HS-5 (cell line): ENCODE measurements around the gene FAM227B.
A peak's percentile ranks its signal among the peaks of the same experiment; 100 is the strongest.
"Not testable (repeated sequence)": the region's sequence is repeated elsewhere in the genome, so short reads cannot be mapped to it uniquely, and the experiment has no call there.

Source experiments
- DNase-seq: peaks from one replicate; pipeline ENCODE4 v3.0.0-alpha.2; 2012; ENCODE audit warnings: low read depth

The FAM227B gene

GRCh38 chr15:49492830-49493229, 127.8 kb downstream of the FAM227B start:
- peak; percentile 89 for DNase-seq

GRCh38 chr15:49492151-49492550, 128.5 kb downstream of the FAM227B start:
- no peak for DNase-seq

- no peak for DNase-seq
Observed at GRCh38 chr15:49490966-49491365, 129.7 kb downstream of the FAM227B start.

GRCh38 chr15:49485401-49485800, 135.2 kb downstream of the FAM227B start:
- DNase-seq: not testable (repeated sequence)

GRCh38 chr15:49478982-49479381, 141.6 kb downstream of the FAM227B start:
- not testable (repeated sequence) for DNase-seq

- not testable (repeated sequence) for DNase-seq
Observed at GRCh38 chr15:49478021-49478420, 142.6 kb downstream of the FAM227B start.

GRCh38 chr15:49473031-49473430, 147.6 kb downstream of the FAM227B start:
- no peak for DNase-seq

- no peak for DNase-seq
Observed at GRCh38 chr15:49472338-49472737, 148.3 kb downstream of the FAM227B start.

- no peak for DNase-seq
Observed at GRCh38 chr15:49471733-49472132, 148.9 kb downstream of the FAM227B start.

GRCh38 chr15:49471248-49471647, 149.4 kb downstream of the FAM227B start:
- not testable (repeated sequence) for DNase-seq

- no peak for DNase-seq
Observed at GRCh38 chr15:49468481-49468839, 152.2 kb downstream of the FAM227B start.

- DNase-seq: no peak
Observed at GRCh38 chr15:49467746-49468480, 152.7 kb downstream of the FAM227B start.

GRCh38 chr15:49466119-49466518, 154.5 kb downstream of the FAM227B start:
- no peak for DNase-seq

GRCh38 chr15:49464522-49464921, 156.1 kb downstream of the FAM227B start:
- no peak for DNase-seq

- DNase-seq: no peak
Observed at GRCh38 chr15:49462232-49462844, 158.3 kb downstream of the FAM227B start.

- DNase-seq: no peak
Observed at GRCh38 chr15:49460411-49460941, 160.1 kb downstream of the FAM227B start.

GRCh38 chr15:49458145-49458544, 162.5 kb downstream of the FAM227B start:
- DNase-seq: no peak

- DNase-seq: no peak
Observed at GRCh38 chr15:49456166-49456565, 164.5 kb downstream of the FAM227B start.

GRCh38 chr15:49452595-49452994, 168.0 kb downstream of the FAM227B start:
- DNase-seq: no peak

GRCh38 chr15:49441816-49442215, 178.8 kb downstream of the FAM227B start:
- no peak for DNase-seq

GRCh38 chr15:49441356-49441755, 179.3 kb downstream of the FAM227B start:
- no peak for DNase-seq

GRCh38 chr15:49439678-49440395, 180.8 kb downstream of the FAM227B start:
- DNase-seq: no peak
